Stimulated activated CD4-positive, alpha-beta T cell treated with anti-CD3 and anti-CD28 coated beads, Interleukin-15, amount 100 ng/mL, for 24 hours (primary cell): ENCODE results near the gene SRGAP2B.
"Not testable (repeated sequence)": the region's sequence is repeated elsewhere in the genome, so short reads cannot be mapped to it uniquely, and the experiment has no call there.

Experiments
- DNase-seq: peaks from one replicate; pipeline ENCODE4 v3.0.0-alpha.2; 2020

SRGAP2B gene

DNA sequence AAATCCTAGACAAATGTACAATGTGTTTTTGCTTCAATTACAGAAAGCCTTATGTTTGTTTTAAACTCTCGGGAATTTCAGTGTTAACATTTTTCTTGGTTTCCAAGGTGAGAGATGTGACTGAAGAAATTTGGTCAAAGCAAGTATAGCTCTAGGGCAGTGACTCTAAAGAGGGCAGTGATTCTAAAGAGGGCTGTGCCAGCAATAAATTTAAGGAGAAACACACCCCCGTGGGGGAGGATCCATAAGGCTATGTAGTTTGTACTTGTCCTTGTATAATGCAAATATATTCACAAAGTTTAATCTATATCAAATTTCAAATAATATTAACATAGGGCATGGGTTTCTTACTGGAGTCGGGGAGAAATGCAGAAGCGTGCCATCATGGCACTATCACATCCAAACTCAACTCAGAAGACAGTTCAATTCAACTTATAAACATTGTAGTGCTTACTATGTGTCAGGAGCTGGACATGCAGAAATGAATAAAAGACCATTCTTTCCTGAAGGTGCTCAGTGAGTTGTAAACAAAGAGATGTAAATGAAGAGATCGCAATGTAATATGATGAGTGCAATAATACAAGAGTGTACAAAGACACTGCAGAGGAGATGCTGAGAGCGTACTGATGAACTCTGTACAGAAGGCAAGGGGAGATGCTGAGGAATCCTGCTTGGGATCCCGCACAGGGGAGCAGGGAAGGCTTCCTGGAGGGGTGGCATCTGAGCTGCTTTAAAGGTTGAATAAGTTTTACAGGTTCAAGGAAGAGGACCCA, 12.5 kb downstream of the SRGAP2B start:
- not testable (repeated sequence) for DNase-seq

DNA sequence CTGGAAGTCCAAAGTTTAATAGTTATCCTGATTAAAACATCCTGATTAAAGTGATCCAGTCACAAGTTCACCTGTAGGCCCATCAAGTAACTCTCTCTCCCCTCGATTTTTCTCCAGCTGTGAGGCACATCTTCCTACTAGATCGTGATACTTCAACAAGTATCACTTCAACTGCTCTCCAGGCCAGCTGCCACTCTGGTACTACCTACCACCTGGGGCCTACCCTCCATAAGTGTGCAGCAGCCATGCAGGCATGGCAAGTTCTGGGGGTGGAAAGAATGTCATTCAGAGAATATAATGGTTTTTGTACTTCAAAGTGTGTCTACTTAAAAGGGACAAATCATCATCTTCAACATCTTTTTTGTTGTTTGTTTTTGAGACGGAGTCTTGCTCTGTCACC, 14.9 kb downstream of the SRGAP2B start:
- not testable (repeated sequence) for DNase-seq

DNA sequence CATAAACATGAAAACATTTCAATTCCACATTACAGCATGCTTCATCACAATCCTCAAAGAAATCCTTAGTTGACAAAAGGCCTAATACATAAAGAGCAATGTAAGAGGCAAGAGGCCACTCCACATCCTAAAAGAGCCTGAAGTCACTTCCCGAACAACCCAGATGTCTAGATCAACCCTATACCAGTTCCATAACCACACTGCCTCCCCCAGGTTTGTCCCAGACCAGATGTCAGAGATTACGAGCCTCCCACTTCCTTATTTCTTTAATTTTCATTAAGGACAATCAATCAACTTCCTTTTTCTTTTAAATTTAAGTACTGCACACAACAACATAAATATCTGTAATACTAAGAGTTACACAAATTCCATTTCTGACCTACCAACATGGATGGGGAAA, 15.4 kb downstream of the SRGAP2B start:
- not testable (repeated sequence) for DNase-seq

DNA sequence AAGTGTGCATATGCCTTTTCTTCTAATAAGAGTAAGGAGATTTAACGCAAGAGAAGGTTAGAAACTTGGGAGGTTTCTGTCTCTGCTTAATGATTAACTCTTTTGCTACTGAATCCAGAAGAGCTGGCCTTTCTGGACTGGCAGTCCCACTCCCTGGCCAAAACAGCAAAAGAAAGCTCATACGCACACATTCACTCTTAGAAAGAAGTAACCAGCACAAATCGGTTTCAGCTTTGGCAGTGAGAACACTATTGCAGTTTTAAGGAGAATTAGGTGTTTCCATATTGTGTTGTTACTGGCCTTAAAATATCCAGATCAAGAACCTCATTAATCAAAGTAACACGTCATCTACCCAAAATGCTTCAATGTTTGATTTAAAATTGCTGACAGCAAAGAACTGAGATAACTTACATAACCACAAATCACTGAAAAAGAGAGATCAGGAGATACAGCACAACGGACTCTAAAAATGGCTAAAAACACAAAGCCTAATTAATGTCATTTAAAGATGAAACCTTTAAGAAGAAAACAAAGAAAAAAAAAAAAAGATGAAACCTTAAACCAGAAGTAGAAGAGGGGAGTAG, 16.2 kb downstream of the SRGAP2B start:
- DNase-seq, result not testable (repeated sequence)

DNA sequence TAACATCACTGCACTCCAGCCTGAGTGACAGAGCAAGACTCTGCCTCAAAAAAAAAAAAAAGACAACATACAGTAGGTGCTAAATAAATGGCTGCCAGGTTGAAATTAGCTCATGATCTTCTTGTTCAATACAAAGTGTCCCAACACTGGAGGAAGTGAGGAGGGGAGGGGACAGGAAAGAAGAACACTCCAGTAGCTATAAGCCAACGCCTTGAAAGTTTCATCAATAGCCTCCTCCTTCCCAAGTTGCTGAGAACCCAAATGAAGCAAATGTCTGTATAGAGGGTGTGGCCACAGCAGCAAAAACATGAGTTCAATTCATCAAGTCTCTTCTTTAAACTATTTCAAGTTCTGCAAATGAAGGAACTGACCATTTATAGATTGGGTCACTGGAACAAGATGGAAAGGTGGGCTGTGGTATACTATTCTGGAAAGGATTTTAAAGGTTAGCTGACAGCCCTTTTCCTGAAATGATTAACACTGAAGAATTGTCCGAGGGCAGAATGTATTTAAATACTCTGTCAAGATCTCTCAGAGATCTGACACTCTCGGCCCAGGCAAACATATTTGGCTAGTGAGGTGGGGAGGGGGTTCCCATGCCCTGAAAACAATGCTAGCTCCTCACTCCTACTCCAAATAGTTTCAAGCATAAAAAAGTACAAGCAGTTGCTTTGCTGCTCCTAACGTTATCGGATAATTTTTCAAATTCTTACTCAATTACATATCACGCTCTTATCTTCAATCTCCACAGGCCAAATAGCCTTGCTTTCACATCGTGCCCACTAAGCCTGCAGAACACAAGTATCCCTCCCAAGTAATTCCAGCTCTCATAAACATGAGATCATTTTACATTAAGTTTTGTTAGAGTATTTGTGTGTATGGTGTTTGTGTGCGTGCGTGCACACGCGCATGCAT, 17.0 kb downstream of the SRGAP2B start:
- not testable (repeated sequence) for DNase-seq

DNA sequence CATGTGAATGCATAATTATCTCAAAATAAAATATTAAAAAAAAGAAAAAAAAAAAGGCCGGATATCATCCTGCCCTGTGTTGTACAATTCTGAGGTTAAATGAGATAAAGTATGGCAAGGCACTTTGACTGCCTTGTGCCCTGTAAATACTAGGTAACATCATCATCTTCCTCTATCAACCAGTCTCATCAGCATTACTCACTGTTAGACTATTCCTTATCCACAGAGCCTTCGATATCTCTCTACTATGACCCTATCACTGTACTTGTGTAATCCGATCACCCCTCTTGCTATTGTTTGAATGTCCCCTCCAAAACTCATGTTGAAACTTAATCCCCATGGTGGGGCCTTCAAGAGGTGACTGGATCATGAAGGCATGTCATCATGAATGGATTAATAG, 18.3 kb downstream of the SRGAP2B start:
- not testable (repeated sequence) for DNase-seq

DNA sequence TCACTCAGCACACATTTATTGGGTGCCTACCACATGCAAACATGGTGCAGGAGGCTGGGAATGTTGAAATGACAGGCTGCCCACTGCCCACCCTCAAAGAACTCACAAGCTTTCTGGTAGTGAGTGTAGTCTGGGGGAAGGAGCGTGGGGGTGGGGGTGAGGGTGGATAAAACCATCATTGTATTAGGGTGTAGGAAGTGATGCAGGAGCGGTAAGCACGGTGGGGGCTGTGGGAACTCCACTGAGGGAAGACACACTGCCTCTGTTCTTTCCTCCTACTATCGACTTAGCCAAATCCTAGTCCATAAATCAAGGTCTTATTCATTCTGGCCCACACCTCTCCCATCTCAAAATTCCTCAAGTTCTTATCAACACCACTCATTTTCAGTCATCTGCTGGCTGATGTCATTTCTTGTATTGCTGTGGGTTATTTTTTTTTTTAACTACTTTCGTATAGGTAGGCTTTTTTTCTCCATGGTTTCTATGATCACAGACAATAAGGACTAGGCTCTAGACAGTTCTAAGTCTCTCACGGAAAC, 21.0 kb downstream of the SRGAP2B start:
- DNase-seq, result not testable (repeated sequence)

DNA sequence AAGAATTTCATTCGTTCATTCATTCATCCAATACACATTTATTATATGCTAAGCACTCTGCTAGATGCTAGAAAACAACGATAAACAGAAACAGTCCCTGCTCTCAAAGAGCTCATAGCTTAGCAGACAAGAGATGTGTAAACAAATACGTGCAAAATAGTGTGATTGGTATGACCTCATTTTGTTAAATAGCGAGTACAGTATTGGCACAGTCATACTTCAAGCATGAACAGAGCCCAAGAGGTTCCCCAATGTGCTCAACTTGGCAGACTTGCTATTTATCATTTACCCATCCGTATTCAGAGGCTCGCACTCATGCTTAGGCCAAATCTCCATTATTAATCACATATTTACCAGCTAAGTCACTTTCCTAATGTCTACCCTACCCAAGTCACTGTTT, 23.6 kb downstream of the SRGAP2B start:
- DNase-seq, result not testable (repeated sequence)

DNA sequence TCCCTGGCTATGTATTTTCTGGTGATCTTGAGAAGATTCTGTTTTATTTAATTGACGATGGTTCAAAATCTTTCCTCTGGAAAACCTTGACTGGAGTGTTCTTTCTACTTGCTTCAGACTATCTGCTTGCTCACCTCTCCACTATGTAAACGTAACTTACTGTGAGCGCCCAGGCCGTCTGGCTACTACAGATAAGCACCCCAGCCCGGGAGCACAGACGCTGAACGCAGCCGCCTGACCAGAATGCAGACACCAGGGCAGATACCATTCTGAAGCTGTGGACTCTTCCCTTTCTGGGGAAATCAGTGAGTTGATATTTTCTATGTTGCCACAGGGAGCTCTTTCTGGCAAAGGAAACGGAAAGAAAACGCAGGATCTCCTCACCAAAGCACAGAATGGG, 28.6 kb downstream of the SRGAP2B start:
- DNase-seq, result not testable (repeated sequence)

DNA sequence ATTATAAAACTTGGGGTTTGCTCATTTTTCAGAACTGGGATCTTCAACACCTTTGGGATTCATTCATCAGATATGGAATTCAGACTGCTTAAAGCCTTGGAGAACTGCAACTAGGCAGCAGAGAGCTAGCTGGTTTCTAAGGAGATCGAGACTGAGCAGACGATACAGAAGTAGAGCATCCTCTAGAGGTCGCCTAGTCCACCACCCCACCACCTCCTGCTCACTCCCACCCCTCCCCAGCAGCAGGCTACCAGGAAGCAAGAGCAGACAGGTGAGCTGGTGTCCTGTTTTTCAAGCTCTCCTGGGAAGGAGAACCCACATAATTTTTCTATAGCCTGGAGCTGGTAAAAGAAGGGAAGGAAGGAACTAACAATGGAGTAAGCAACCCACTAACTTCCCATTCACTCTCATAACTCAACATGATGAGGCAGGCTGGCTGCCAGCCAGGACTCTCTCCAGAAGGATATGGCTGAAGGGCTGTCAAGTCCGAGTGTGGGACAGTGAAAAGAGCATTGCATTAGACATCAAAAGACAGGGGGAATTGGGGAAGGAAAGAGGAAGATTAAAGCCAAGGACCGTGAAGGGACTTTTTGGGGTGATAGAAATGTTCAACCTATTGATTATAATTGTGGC, 29.8 kb downstream of the SRGAP2B start:
- DNase-seq, result not testable (repeated sequence)

DNA sequence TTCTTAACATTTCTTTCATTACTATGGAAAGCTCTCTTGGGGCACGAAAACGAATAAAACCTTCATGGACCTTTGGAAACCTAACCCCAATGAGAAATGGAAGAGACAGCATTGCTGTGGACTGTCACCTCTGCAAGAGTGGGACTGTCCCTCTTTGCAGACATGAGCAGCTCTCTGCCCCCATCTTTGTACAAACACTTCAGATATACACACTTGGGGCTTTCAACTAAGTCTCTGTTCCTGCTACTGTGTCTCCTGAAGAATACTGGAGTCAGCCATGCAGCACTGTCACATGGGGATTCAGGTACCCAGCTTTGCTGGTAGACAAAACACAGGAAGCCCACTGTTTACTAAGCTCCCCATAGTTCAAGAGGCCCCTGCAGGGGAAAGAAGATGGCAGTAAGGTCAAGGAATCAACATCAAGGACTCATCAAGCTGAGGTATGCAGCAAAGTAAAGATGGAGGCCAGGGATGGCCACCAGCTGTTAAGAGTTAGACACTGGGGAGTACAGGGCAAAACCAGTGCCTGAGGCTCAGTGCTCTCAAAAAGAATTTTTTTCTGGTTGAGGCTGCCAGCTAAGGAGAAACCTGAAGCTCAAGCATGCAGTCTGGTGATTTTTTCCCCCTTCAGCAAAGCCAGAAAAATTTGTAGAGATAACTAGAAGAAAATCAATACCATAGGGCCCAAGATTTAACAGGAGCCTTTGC, 31.0 kb downstream of the SRGAP2B start:
- DNase-seq, result not testable (repeated sequence)

DNA sequence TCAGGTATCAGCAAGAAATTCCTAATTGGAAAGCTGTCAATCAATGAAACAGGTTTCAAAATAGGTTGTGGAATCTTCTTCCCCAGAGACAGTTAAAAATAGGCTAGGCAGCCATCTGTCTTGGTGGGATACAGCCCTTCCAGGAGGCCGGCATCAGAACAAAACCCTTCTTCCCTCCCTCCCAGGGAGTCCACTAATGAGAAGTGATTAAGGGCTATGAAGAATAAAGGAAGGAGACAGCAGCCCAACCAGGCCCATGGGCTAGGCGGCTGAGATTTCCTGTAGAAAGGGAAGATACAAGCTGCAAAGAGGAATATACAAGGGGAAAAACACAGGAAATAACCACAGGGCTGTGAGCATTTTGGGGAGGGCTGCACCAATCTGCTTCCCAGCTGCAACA, 31.8 kb downstream of the SRGAP2B start:
- not testable (repeated sequence) for DNase-seq

DNA sequence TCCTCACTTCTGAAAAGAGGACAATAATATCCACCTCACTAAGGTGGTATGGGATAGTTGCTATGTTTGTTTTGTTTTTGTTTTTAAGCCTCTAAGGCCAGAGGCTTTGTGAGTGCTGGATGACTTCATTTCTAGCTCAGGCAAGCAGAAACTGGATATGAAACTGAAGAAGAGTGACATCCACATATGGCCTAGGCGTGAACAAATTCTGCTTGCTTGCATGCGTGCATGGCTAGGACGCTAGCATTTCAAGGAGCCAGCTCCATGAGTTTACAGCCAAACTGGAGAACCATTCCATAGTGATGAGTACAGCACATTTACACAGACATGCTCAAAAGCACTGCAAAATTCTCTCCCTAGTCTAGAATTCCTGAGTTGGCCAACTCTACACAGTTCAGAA, 36.9 kb downstream of the SRGAP2B start:
- not testable (repeated sequence) for DNase-seq

DNA sequence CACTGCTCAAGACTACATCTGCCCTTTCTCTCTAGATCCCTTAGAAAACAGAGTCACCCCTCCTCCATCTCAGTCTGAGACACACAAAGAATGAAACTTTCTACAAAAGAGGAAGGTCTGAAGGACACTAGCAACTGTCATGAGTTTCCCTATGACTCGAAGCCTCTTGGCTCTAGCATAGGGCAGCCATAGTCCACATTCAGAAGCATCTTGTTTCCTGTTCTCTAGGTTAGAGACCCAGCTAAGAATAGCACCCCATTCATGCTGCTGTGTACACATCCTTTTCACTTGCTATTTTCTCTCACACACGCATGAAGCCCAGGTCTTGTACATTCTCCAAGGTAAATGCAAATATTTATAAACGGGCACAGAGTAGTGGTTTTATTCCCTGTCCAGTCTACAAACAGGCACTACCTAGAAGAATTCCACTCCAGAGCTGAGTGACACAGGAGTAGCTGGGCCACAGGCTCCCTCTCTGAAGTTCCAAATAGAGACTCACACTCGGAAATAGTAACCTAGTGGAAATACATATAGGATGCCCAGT, 39.8 kb downstream of the SRGAP2B start:
- DNase-seq, result not testable (repeated sequence)

DNA sequence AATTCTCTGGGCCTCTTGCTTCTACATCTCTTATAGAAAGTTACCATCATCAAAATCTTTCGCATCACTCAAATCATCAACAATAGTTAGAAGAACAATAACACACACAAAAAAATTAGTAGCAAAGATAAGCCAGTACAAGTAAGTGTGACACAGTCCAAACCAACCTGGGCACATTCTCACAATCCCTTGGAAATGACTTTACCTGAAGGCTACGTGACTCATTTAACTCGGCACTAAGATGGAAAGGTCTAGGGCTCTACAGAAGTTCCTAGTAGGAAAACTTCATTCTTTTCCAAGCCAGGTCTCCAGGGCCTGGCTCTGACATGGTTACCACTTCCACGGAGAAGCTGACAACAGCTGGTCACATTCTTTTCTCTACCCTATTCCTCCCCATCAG, 41.7 kb downstream of the SRGAP2B start:
- DNase-seq, result not testable (repeated sequence)

DNA sequence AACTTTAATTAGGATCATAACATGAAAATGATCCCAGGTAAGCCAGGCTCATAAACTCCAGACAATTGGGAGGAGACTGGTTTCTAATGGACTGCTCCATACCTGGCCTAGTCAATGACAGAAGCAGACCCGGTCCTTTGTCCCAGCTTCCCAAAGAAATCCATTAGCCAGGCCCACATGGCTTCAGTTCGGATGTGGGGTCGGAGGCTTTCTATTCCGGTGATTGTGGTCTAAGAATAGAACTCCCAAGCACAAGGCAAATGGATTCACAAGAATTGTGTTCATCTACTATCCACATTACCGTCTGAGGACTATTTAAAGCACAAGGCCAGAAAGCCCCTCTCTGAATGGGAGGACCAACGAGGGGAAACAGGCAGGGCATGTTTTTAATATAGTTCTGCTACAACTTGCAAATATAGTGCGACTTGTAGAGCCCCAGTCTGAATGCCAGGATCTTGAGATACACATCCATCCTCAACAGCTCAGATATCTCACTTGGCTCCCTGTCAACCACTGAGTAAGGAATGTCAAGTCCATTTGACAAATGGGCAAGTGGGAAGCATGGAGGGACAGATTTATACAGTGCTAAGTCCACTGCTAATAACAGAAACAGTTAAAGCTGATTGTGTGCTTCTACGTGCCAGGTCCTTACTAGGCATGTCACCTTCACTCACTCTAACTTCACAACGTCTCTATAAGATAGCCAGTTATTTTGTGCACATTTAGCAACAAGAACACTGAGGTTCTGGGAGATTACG, 42.9 kb downstream of the SRGAP2B start:
- not testable (repeated sequence) for DNase-seq

DNA sequence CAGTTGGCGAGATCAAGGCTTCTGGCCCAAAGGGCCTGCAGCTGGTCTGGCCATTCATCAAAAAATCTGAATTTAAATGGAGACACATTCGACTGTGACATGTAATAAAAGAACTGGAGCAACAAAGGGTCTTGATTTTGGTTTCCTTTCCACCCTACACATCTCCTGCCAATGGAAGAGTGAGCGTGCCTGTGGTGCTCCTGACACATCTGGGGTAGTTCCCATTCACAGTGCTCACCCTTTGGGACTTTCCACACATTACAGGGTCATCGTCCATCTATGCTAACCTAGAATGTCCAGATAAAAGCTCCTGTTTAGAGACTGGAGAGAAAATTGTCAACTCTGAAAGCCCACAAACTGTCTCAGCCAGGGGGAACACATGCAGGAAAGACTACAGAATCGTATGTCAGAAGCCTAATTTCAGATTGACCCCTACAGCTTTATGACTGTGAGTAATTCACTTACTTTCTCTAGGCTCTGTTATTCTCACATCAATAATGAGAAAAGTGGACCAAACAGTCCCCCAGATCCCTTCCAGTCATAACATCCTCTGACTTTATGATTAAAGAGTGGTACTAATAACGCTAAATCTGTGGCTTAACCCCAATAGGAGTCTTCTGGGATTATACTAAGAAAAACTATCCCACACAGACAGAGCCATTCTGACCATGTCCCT, 46.8 kb downstream of the SRGAP2B start:
- DNase-seq, result not testable (repeated sequence)

DNA sequence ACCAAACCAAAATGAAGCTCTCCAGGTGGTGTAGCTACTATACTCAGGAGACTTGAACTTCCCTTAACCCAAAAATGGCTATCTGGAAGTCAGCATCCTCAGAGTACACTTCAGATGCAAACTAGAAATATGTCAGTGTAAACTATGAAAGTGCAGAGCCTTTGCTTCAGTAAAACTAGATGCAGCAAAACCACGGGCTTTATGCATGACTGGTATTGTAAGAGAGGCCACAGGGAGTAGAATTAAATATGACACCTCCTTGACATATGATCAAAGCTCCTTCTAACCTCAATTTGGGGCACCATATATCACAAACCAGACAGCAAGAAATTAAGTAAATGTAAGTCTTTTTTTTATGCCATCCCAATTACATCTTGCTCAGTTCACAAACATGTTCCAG, 47.6 kb downstream of the SRGAP2B start:
- DNase-seq, result not testable (repeated sequence)

DNA sequence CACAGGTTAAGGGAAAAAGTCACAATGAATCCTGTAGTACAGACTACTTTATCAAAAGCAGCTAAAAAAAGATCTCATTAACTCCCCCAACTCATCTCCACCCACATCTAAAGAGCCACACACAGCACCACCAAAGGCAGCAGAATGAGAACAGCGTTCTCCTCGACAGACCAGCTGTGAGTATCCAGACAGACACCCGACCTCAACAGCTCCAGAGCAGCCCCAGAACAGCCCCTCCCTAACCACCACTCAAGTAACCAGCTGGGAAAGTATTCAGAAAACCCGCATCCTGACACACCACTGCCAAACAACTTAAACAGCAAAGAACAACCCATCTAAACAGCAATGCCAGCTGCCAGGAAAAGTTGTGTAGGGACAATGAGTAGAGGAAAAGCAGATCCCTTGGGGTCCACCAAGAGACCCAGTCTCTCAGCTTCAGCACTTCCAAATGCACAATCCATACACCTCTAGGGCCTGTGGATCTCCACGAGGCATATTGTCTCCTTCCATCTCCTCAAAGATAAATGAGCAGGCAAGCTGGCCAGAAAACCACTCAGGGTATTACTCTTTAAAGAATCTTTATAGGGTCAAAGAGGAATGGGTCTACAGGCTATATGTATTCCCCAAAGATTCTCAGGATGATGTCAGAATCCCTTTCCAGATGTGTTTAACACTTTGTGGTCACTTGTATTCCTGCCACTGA, 49.4 kb downstream of the SRGAP2B start:
- not testable (repeated sequence) for DNase-seq

DNA sequence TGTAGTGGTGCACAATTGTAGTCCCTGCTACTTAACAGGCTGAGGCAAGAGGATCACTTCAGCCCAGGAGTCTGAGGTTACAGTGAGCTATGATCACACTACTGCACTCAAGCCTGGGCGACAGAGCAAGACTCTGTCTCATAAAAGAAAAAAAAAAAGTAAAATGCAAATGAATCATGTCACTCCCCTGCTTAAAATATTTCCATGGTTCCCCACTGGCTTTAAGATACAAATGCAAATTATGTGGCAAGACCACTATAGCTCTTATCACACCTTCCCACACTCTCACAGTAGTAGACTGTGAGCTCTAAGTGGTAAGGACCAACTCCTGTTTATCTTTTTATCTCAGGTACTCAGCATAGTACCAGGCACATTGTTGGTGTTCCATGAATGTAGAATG, 53.6 kb downstream of the SRGAP2B start:
- not testable (repeated sequence) for DNase-seq
